Mesodermal cell (in vitro differentiated cells): Measurements from ENCODE around the gene GTPBP6.
"Not testable (repeated sequence)": the region's sequence is repeated elsewhere in the genome, so short reads cannot be mapped to it uniquely, and the experiment has no call there.

Source experiments
- H3K27ac ChIP-seq: 2 replicates; pipeline ENCODE4 v1.7.0; 2013; ENCODE audit warnings: mild to moderate bottlenecking, low read depth, low read length, moderate library complexity; ENCODE audit not compliant: severe bottlenecking
- H3K36me3 ChIP-seq: 2 replicates; pipeline ENCODE4 v1.7.1; 2013; ENCODE audit warnings: mild to moderate bottlenecking, low read length, moderate library complexity; ENCODE audit not compliant: control insufficient read depth, insufficient read depth
- H3K4me1 ChIP-seq: one replicate; pipeline ENCODE4 v1.7.1; 2013; ENCODE audit warnings: mild to moderate bottlenecking, low read length; ENCODE audit not compliant: insufficient read depth, control insufficient read depth, poor library complexity, severe bottlenecking
- H3K4me3 ChIP-seq: 2 replicates; pipeline ENCODE4 v1.7.0; 2013; ENCODE audit warnings: low read length, control low read depth, mild to moderate bottlenecking; ENCODE audit not compliant: insufficient read depth, poor library complexity, severe bottlenecking; ENCODE audit errors: extremely low read depth
- H3K9me3 ChIP-seq: 2 replicates; pipeline ENCODE4 v1.7.1; 2013; ENCODE audit warnings: mild to moderate bottlenecking, low read length, moderate library complexity; ENCODE audit not compliant: control insufficient read depth
- WGBS, 2 experiments: methylation state at CpG; one replicate each; pipeline ENCODE4 v1.1.5; 2013; ENCODE audit warnings: missing lambda C conversion rate in 2 of 2; ENCODE audit not compliant: insufficient coverage in 2 of 2; 5-methylcytosine and 5-hydroxymethylcytosine counted together

The GTPBP6 gene

DNA sequence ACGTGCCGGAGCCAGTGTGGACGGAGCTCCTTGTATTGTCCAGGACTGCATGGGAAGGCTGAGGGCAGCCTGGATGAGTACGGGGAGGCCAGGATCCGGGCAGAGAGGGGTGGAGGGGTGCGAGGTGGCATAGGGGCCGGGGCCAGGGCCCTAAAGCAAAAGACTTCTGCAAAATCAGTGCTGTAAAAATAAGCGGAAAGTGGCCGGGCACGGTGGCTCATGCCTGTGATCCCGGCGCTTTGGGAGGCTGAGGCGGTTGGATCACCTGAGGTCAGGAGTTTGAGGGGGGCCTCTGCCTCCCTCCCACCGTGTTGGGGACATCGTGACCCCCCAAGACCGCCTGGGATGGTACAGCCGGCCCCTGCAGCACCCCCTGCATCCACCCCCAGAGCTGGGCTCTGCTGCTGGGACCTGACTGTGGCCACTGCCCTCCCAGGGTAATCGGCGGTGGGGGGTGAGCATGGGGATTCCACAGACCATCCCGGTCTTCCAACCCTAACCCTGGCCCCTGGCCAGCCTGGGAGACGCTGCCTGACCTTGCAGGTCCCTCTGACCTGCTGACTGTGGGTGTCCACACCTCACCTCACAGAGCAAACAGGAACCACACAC lies 60.8 kb downstream of the GTPBP6 start:
- peaks cover 18% of the 10 kb centered on the region for H3K4me1 ChIP-seq
- H3K36me3 ChIP-seq = no peaks in the 10 kb centered on the region
- H3K4me3 ChIP-seq = no peak overlapping the region
- no peak overlapping the region for H3K27ac ChIP-seq
- WGBS, 2 experiments = 85% methylated on average over 13 to 21 of the region's 21 CpGs
- H3K9me3 ChIP-seq = no peaks in the 10 kb centered on the region

DNA sequence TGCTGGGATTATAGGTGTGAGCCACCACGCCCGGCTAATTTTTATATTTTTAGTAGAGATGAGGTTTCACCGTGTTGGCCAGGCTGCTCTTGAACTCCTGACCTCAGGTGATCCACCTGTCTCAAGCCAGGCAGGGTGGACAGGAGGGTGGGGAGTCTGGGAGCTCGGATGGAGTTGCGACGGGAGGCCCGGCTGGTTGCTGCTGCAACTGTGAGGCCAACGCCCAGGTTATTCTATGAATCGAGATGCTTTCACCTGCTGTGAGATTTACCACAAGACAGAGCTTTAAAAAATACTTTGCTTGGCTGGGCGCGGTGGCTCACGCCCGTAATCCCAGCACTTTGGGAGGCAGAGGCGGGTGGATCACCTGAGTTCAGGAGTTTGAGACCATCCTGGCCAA lies 61.5 kb downstream of the GTPBP6 start:
- H3K36me3 ChIP-seq, H3K9me3 ChIP-seq, H3K27ac ChIP-seq, H3K4me3 ChIP-seq: not testable (repeated sequence)
- peaks cover 12% of the 10 kb centered on the region for H3K4me1 ChIP-seq
- 92 to 95% methylated on average over 14 of the region's 14 CpGs for WGBS, 2 experiments

DNA sequence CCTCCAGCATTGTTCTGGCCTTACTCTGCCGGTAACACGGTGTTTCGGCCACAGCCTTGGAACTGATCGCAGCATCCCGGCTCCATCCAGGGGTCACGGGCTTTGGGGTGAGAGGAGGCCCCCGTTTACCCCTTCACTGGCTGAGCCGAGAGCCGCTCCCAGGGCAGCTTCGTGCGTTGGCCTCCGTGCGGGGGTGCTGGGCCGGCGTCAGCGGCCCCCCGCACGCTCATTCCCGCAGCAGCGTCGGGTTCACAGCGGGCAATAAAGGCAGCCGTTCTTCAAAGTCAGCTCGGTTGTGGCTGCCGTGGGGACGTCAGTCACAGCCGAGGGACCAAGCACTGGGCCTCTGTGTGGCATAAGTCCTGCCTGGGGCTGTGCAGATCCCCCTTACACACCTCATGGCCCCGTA lies 62.7 kb downstream of the GTPBP6 start:
- Histone ChIP-seq H3K9me3 (no peaks in the 10 kb centered on the region), H3K27ac (no peak overlapping the region), H3K36me3 (no peaks in the 10 kb centered on the region), H3K4me3 (no peak overlapping the region), H3K4me1 (peaks cover 1% of the 10 kb centered on the region)
- WGBS, 2 experiments = 89 to 94% methylated on average over 27 to 28 of the region's 28 CpGs
